HG03135 (cell line): ENCODE data around the gene ZFAND3.

ENCODE experiments used
- ATAC-seq: cut with Tn5 transposase; IDR thresholded peaks from one replicate; pipeline ENCODE4 v1.9.1; 2021; ENCODE audit warnings: mild to moderate bottlenecking, moderate library complexity; ENCODE audit not compliant: unreplicated experiment

The ZFAND3 gene

DNA sequence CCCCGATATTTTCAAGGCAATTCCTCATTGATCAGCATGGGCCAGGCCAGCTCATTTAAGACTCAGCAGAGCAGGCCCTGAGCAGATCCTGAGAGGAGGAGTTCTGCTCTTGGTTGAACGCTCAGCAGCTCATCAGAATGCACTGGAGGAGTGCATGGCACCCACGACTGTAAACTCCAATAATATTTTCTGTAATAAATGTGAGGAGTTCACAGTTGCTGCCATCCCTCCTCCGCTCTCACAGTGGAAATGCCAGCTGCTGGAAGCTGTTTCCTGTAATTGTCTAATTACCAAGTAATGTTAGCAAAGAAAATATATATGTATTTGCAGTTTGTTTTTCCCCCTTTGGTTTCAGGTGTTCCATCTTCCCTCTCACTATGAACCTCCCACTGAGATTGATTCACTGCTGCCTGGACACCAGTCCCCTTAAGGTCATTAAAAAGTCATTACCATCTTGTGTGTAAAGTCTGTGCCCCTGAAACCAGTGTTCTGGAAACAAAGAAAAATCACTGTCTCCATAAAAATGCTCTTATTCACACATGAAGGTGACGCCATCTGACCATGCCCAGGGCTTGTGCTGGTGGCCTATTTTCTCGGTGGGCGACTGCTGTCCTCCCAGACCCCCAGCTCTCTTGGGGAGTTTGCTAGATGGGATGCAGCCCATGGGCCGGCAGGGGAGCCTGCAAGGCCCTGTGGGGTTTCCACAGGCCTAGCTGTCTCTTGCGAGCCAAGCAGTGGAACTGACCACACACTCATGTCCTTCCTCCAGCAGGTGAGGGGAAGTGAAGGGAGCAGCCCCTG is 374.2 kb downstream of the ZFAND3 start:
- ATAC-seq: no peak

DNA sequence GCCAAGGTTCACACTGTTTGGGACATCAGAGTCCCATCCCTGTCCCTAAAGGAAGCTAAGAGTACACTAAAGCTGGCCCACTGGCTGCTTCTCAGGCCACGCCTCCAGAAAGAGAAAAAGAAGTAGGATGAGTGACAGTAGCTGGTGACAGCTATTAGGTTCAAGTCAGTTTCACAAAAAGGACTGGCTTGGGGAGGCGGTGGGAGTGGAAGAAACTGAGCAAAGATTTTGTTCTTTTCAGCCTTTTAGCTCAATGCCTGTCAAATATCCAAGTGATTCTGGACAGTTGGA is 374.7 kb downstream of the ZFAND3 start:
- ATAC-seq: no peak

DNA sequence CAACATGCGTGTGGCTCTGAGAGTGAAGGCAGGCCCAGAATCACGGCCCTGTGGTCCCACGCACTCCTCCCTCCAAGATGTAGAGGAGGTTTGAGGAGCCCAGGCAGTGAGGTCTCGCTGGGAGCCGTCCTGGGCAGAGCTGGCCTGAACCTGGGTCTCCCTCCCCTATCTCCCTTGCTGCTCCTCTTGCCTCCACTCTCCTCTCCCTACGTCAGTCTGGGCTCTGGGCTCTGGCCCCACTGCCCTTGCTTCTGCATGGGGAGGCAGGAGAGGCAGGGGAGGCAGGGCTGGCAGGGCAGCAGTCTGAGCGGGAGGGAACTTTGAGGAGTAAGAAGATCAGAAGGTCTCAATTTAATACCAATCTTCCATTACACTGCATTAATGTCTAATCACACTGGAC is 375.1 kb downstream of the ZFAND3 start:
- ATAC-seq: no peak

DNA sequence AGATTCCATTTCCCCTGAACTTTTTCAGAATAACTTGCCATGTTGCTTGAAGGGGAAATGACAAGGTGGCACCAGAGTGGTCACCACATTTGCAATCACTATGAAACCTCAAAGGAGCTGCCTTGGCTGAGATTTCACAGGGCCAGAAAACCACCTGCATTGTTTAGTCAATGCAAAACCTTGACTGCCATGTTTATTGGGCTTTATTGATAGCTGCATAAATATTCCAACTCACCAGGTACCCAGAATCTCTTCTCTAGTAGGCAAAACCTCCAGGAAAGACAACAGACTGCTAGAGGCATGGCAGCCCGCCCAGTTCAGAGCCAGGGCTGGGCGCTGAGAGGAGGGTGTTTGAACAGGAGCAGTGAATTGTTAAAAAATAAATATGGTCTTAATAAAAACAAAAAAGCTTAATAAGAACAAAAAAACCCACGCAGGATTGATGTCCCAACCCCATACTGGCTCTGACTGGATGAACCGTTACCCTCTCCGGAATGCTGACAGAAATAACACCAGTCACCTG is 375.6 kb downstream of the ZFAND3 start:
- no peak for ATAC-seq

DNA sequence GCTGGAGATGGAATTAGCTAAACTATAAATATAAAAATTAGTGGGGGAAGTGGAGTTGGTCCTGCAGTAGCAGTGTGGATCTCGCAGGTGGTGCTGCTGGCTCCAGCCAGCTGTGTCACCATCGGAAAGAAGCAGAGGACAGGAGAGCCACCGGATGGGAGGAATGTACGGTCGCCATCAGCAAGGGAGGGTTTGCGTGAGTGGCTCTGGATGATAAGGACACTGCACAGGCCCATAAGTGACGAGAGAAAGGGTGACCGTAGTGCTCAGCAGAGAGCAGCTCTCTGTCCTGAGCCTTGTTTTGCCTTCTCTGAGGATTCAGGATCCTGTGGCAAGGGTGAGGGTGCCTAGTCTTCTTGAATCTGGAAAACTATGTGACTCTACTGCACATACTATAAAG is 378.7 kb downstream of the ZFAND3 start:
- ATAC-seq: no peak
